ENCODE data around the gene ADARB2. TPM values are rescaled to one million over a fixed set of nuclear protein-coding genes. Genes with fewer than 3 reads are reported as not detected.

The ADARB2 gene
- polyA plus RNA-seq, 1 of the 3 experiments (the other 2 are of a cell fraction), result not detected

- H3K4me3 ChIP-seq (ENCODE audit: low read depth in 2 of 2, low read length in 1 of 2), result no peak overlapping the region
- CTCF ChIA-PET, result interaction anchor here (1.3 kb wide), 1 partner anchor 312 kb away, joined by 3 read pairs; no protein-coding TSS in a partner anchor
These were observed 24.2 kb downstream of the ADARB2 start for GRCh38 chr10:1712944-1713671.

GRCh38 chr10:1712314-1712713 lies 25.0 kb downstream of the ADARB2 start:
- Histone ChIP-seq H4K20me1 (ENCODE audit: insufficient read depth) (no peaks in the 10 kb centered on the region), H3K9me3 (no peaks in the 10 kb centered on the region), H3K9me2 (no peaks in the 10 kb centered on the region), H3K36me3 (replicated peaks in 1 of 2; ENCODE audit: control insufficient read depth in 1 of 2, insufficient read depth in 2 of 2, low read length in 1 of 2) (no peaks in the 10 kb centered on the region), H3K9ac (no peak overlapping the region), H3K4me1 (ENCODE audit: control insufficient read depth in 1 of 2, insufficient read depth in 2 of 2, low read depth in 1 of 2, low read length in 1 of 2) (no peaks in the 10 kb centered on the region; a peak in 1 of 4 replicates), H3F3A (replicated peaks; ENCODE audit: insufficient read depth) (no peaks in the 10 kb centered on the region), H3K4me3 (ENCODE audit: low read depth in 2 of 2, low read length in 1 of 2) (no peak overlapping the region), H3K4me2 (no peak overlapping the region), H3K27ac (ENCODE audit: low read depth in 2 of 2, low read length in 1 of 2) (no peak overlapping the region), H3K79me2 (ENCODE audit: insufficient read depth) (no peaks in the 10 kb centered on the region), H3K27me3 (ENCODE audit: insufficient read depth) (no peaks in the 10 kb centered on the region), H2AFZ (ENCODE audit: low read depth) (no peak overlapping the region)
- DNase-seq, result no peak
- WGBS (ENCODE audit: low lambda C conversion rate), result 44% methylated on average over 3 of the region's 7 CpGs
- ChIA-PET CTCF (interaction anchor here (1.3 kb wide), 1 partner anchor 311 kb away, joined by 3 read pairs; no protein-coding TSS in a partner anchor), POLR2A (no interaction called here)
- TF ChIP-seq SMC3 (IDR thresholded peaks at IDR 0.05; ENCODE audit: low read depth, low read length) (no peak), NRF1 (IDR thresholded peaks at IDR 0.05; ENCODE audit: low read depth, low read length) (no peak), MXI1 (IDR thresholded peaks at IDR 0.05; ENCODE audit: low read depth, low read length) (no peak), FOXJ3 (CRISPR knock-in tag; IDR thresholded peaks at IDR 0.05) (no peak), EZH2phosphoT487 (IDR thresholded peaks at IDR 0.05; ENCODE audit: borderline replicate concordance, low read depth) (no peak), USF2 (IDR thresholded peaks at IDR 0.05; ENCODE audit: borderline replicate concordance, low read depth, low read length) (no peak), CTCF (IDR thresholded peaks at IDR 0.05) (no peak), MAX (IDR thresholded peaks at IDR 0.05; ENCODE audit: low read depth) (no peak), MEF2A (IDR thresholded peaks at IDR 0.05; ENCODE audit: borderline replicate concordance, low read depth) (no peak), CHD2 (IDR thresholded peaks at IDR 0.05; ENCODE audit: low read length, partially characterized antibody) (no peak)

More at GRCh38 chr10:1712944-1713671, 24.2 kb downstream of the ADARB2 start:
- Histone ChIP-seq H3K4me2 (no peak overlapping the region), H3K36me3 (replicated peaks in 1 of 2; ENCODE audit: control insufficient read depth in 1 of 2, insufficient read depth in 2 of 2, low read length in 1 of 2) (no peaks in the 10 kb centered on the region), H3K79me2 (ENCODE audit: insufficient read depth) (no peaks in the 10 kb centered on the region), H3K9ac (no peak overlapping the region), H3K27me3 (ENCODE audit: insufficient read depth) (no peaks in the 10 kb centered on the region), H3K9me3 (no peaks in the 10 kb centered on the region), H3F3A (replicated peaks; ENCODE audit: insufficient read depth) (no peaks in the 10 kb centered on the region), H3K27ac (ENCODE audit: low read depth in 2 of 2, low read length in 1 of 2) (no peak overlapping the region), H3K9me2 (no peaks in the 10 kb centered on the region), H2AFZ (ENCODE audit: low read depth) (no peak overlapping the region), H4K20me1 (ENCODE audit: insufficient read depth) (no peaks in the 10 kb centered on the region), H3K4me1 (ENCODE audit: control insufficient read depth in 1 of 2, insufficient read depth in 2 of 2, low read depth in 1 of 2, low read length in 1 of 2) (no peaks in the 10 kb centered on the region; a peak in 1 of 4 replicates)
- WGBS (ENCODE audit: low lambda C conversion rate), result 57% methylated on average over 18 of the region's 18 CpGs
- no peak for DNase-seq
- POLR2A ChIA-PET, result no interaction called here
- TF ChIP-seq SIN3A (IDR thresholded peaks at IDR 0.05; ENCODE audit: borderline replicate concordance, low read depth, low read length) (no peak), POLR2AphosphoS5 (IDR thresholded peaks at IDR 0.05; ENCODE audit: low read depth, low read length) (no peak), FOSL2 (IDR thresholded peaks at IDR 0.05; ENCODE audit: borderline replicate concordance, low read depth) (no peak), TEAD4 (IDR thresholded peaks at IDR 0.05; ENCODE audit: borderline replicate concordance, insufficient read depth) (no peak), MAX (IDR thresholded peaks at IDR 0.05; ENCODE audit: low read depth) (no peak), GABPA (IDR thresholded peaks at IDR 0.05; ENCODE audit: low read depth) (no peak), RXRA (IDR thresholded peaks at IDR 0.05; ENCODE audit: borderline replicate concordance, low read depth) (no peak), GATA2 (CRISPR knock-in tag; IDR thresholded peaks at IDR 0.05) (no peak), MEF2A (IDR thresholded peaks at IDR 0.05; ENCODE audit: borderline replicate concordance, low read depth) (no peak), USF1 (IDR thresholded peaks at IDR 0.05; ENCODE audit: borderline replicate concordance, low read depth) (no peak), ZBTB33 (IDR thresholded peaks at IDR 0.05; ENCODE audit: borderline replicate concordance, low read depth) (no peak)
